K562 (cell line): ENCODE measurements around the gene GET3. TPM values are rescaled to one million over a fixed set of nuclear protein-coding genes. Genes with fewer than 3 reads are reported as not detected.

Experiments used
- ATAC-seq: fragments of 200-7000 bp; cut with Tn5 transposase; 3 replicates; pipeline ENCODE4 v1.9.1; 2020; ENCODE audit warnings: moderate library complexity
- BruUV-seq: library from RNA; stranded (reverse); fragments of 400-500 nt; replicated peaks from 2 replicates; lab custom pipeline; 2021; lab: Mats Ljungman, UMichigan
- CTCF ChIA-PET: fragments of 300-600 bp; formaldehyde crosslinking; extraction: SDS; loops from one replicate; lab custom pipeline; 2021; ENCODE audit warnings: low intra/inter-chr PET ratio; lab: Yijun Ruan, JAX
- POLR2A ChIA-PET: fragments of 300-600, 350-650 bp; sonication (Branson Sonifier 250); formaldehyde crosslinking; extraction: SDS; loops from one replicate; lab custom pipeline; 2021; ENCODE audit warnings: antibody characterized with exemption, inconsistent platforms; lab: Yijun Ruan, JAX
- DNase-seq, 4 experiments: peaks; one replicate each; pipeline versions ENCODE4 v3.0.0 to v3.0.0-alpha.2; 2011 to 2018; ENCODE audit warnings: low spot score in 3 of 4, mixed read lengths in 3 of 4; ENCODE audit errors: extremely low read depth in 1 of 4
- FAIRE-seq: peaks from 2 replicates; lab custom pipeline; 2011; peaks lifted over from hg19 to GRCh38; lab: Jason Lieb, UNC
- H2AFZ ChIP-seq: 2 replicates; pipeline ENCODE4 v1.6.0; 2011; ENCODE audit warnings: low read depth, low read length, control low read depth, inconsistent platforms
- H3K27ac ChIP-seq: fragments of 200-600 bp; 3 replicates; pipeline ENCODE4 v1.8.0; 2011; ENCODE audit warnings: low read depth, mild to moderate bottlenecking, control low read depth, inconsistent platforms, low read length, moderate library complexity, mixed read lengths; ENCODE audit errors: extremely low read depth
- H3K27me3 ChIP-seq, 2 experiments: fragments of 300-600 bp in 1 of 2; 2 replicates in 1 of 2; 3 replicates in 1 of 2; pipeline versions ENCODE4 v1.6.0 to v1.8.0; 2011; ENCODE audit warnings: inconsistent platforms in 2 of 2, low read length in 2 of 2, mild to moderate bottlenecking in 1 of 2, mixed read lengths in 1 of 2, moderate library complexity in 1 of 2; ENCODE audit not compliant: control insufficient read depth in 2 of 2, insufficient read depth in 2 of 2
- H3K36me3 ChIP-seq: fragments of 300-600 bp; 3 replicates; pipeline ENCODE4 v1.8.0; 2011; ENCODE audit warnings: mild to moderate bottlenecking, low read length, inconsistent platforms; ENCODE audit not compliant: control insufficient read depth, insufficient read depth
- H3K4me1 ChIP-seq, 2 experiments: fragments of 200-600 bp in 1 of 2; replicated peaks in 1 of 2; 2 replicates in 1 of 2; 3 replicates in 1 of 2; pipeline versions ENCODE4 v1.5.1 to v1.8.0; 2011; ENCODE audit warnings: inconsistent platforms in 2 of 2, low read length in 2 of 2, mild to moderate bottlenecking in 1 of 2, mixed read lengths in 1 of 2, moderate library complexity in 1 of 2; ENCODE audit not compliant: control insufficient read depth in 2 of 2, insufficient read depth in 2 of 2
- H3K4me2 ChIP-seq: 2 replicates; pipeline ENCODE4 v1.6.1; 2011; ENCODE audit warnings: low read length, control low read depth, inconsistent platforms, mixed read lengths; ENCODE audit not compliant: insufficient read depth
- H3K4me3 ChIP-seq: fragments of 200-600 bp; sonication (generic), shearing (Covaris generic); 2 replicates; pipeline ENCODE4 v1.5.1; 2016; ENCODE audit warnings: control low read depth, inconsistent platforms
- H3K79me2 ChIP-seq: fragments of 200-600 bp; 3 replicates; pipeline ENCODE4 v1.8.0; 2011; ENCODE audit warnings: low read length, inconsistent platforms; ENCODE audit not compliant: control insufficient read depth, insufficient read depth
- H3K9ac ChIP-seq, 2 experiments: 2 replicates each; pipeline versions ENCODE4 v1.6.0 to v1.6.1; 2011; ENCODE audit warnings: low read depth in 2 of 2, low read length in 2 of 2, control low read depth in 1 of 2, inconsistent platforms in 1 of 2, mild to moderate bottlenecking in 1 of 2, mixed read lengths in 1 of 2; ENCODE audit not compliant: insufficient read depth in 1 of 2
- H3K9me1 ChIP-seq: one replicate; pipeline ENCODE4 v1.6.0; 2011; ENCODE audit warnings: inconsistent platforms, mild to moderate bottlenecking, low read length, moderate library complexity; ENCODE audit not compliant: control insufficient read depth, insufficient read depth
- H3K9me3 ChIP-seq: replicated peaks from 2 replicates; pipeline ENCODE4 v1.5.1; 2011; ENCODE audit warnings: low read depth, low read length, inconsistent platforms; ENCODE audit not compliant: control insufficient read depth, insufficient read depth
- H4K20me1 ChIP-seq: replicated peaks from 2 replicates; pipeline ENCODE4 v1.6.1; 2011; ENCODE audit warnings: low read length, inconsistent platforms, mixed read lengths; ENCODE audit not compliant: control insufficient read depth, insufficient read depth
- EGR1 ChIP-seq: fragments of 450-650 bp; conservative IDR thresholded peaks from 2 replicates; pipeline ENCODE4 v1.6.1; 2017; ENCODE audit warnings: mild to moderate bottlenecking
- MBD1 ChIP-seq: fragments of 250-450 bp; sonication (Bioruptor Pico); IDR thresholded peaks from 2 replicates; pipeline ENCODE4 v1.8.0; 2022; ENCODE audit warnings: inconsistent platforms
- MEIS2 ChIP-seq: fragments of 450-650 bp; IDR thresholded peaks from 2 replicates; pipeline ENCODE4 v1.6.1; 2014; ENCODE audit warnings: mild to moderate bottlenecking; ENCODE audit not compliant: partially characterized antibody
- MTF1 ChIP-seq: fragments of 250-450 bp; sonication (Bioruptor Pico); IDR thresholded peaks from 2 replicates; pipeline ENCODE4 v1.9.0; 2021; ENCODE audit warnings: moderate library complexity, mild to moderate bottlenecking, inconsistent platforms, borderline replicate concordance
- NCOR1 ChIP-seq: fragments of 450-650 bp; IDR thresholded peaks from 2 replicates; pipeline ENCODE4 v1.6.1; 2016; ENCODE audit warnings: mild to moderate bottlenecking, moderate library complexity
- SMAD2 ChIP-seq: fragments of 150-350 bp; IDR thresholded peaks from 2 replicates; pipeline ENCODE4 v1.6.1; 2014; ENCODE audit warnings: low read depth, mild to moderate bottlenecking, low read length
- TCF15 ChIP-seq: fragments of 250-450 bp; sonication (Bioruptor Pico); IDR thresholded peaks from 2 replicates; pipeline ENCODE4 v1.8.0; 2022; ENCODE audit warnings: moderate library complexity, mild to moderate bottlenecking, inconsistent platforms
- ZFX ChIP-seq: sonication (generic); formaldehyde crosslinking; IDR thresholded peaks from 2 replicates; pipeline ENCODE4 v1.8.0; 2022; ENCODE audit warnings: mild to moderate bottlenecking, missing genetic modification reagents, moderate library complexity
- ZSCAN29 ChIP-seq: fragments of 450-650 bp; IDR thresholded peaks from 2 replicates; pipeline ENCODE4 v1.6.1; 2017
- WGBS: fragments of 100-300 bp; shearing (Covaris generic); methylation state at CpG from one replicate; pipeline ENCODE4 v1.1.6; 2016; ENCODE audit warnings: low coverage, mixed read lengths; ENCODE audit not compliant: insufficient coverage; ENCODE audit errors: missing lambda C conversion rate; 5-methylcytosine and 5-hydroxymethylcytosine counted together
- in situ Hi-C: fragments of 300-500 bp; cut with MboI; formaldehyde crosslinking; loops from 4 replicates; pipeline ENCODE4 v1.15.0; 2018; ENCODE audit warnings: inconsistent platforms, mixed read lengths
- intact Hi-C: fragments of 100-400 bp; cut with micrococcal nuclease; formaldehyde crosslinking; loops from 2 replicates; pipeline ENCODE4 v1.14.2; 2022
- polyA plus RNA-seq, 8 experiments: library from polyadenylated mRNA; depleted of rRNA in 4 of 8; stranded (reverse) in 5 of 8; unstranded in 3 of 8; fragments of >200 nt; fragmentation: Nextera tagmentation in 2 of 8; fragmentation: Illumina TruSeq in 1 of 8; extraction: Ambion mirVana in 2 of 8; extraction: Trizol in 1 of 8; gene quantifications; 2 replicates each; pipeline versions ENCODE4 v1.2.1 to v1.2.3, GENCODE V29; 2011 to 2014; ENCODE audit warnings: inconsistent platforms in 1 of 8, missing spikeins in 1 of 8
- total RNA-seq, 7 experiments: library from RNA; depleted of rRNA in 6 of 7; stranded (reverse); fragments of >200 nt in 6 of 7; fragmentation: Illumina TruSeq in 2 of 7; extraction: Trizol in 2 of 7; gene quantifications; 2 replicates each; pipeline versions ENCODE4 v1.2.1 to v1.2.3, GENCODE V29; 2011 to 2021; ENCODE audit warnings: low replicate concordance in 1 of 7
- TF ChIP-seq, protein P1 (sequence below): sonication (generic); formaldehyde crosslinking; IDR thresholded peaks from 2 replicates; pipeline ENCODE4 v1.8.1; 2023; ENCODE audit warnings: missing genetic modification reagents, mild to moderate bottlenecking, borderline replicate concordance
- TF ChIP-seq, protein P2 (sequence below): sonication (generic); formaldehyde crosslinking; IDR thresholded peaks from 2 replicates; pipeline ENCODE4 v1.8.0; 2023; ENCODE audit warnings: mild to moderate bottlenecking, missing genetic modification reagents

Gene GET3
- total and polyA plus RNA-seq, 9 of the 15 experiments (the other 6 are each of a cell fraction or from before 2014, with no cell fraction given): 8.3 to 83.5 (median 51.8) TPM

GRCh38 chr19:12783849-12784393 lies 46.6 kb downstream of the GET3 start:
- ATAC-seq (peak; percentile 12), FAIRE-seq (no peak), DNase-seq (peak in 3 of 4 experiments; percentile 38 to 68 (median 38))
- Histone ChIP-seq H3K4me2 (peak overlapping the region; percentile 95), H4K20me1 (no peaks in the 10 kb centered on the region), H3K79me2 (peaks cover 3% of the 10 kb centered on the region; the same call in 1 of the 3 replicates), H3K27ac (peak overlapping the region; percentile 97), H3K9me1 (no peaks in the 10 kb centered on the region), H2AFZ (peak overlapping the region; percentile 82), H3K27me3 (no peaks in the 10 kb centered on the region), H3K4me3 (no peak overlapping the region; the same call in 1 of the 2 replicates), H3K9me3 (no peaks in the 10 kb centered on the region), H3K9ac (peak overlapping the region; percentile 73 to 89), H3K4me1 (peaks cover 69 to 72% of the 10 kb centered on the region in 2 experiments), H3K36me3 (no peaks in the 10 kb centered on the region)
- intact Hi-C loops: no loop called here
- 2% methylated on average over 13 of the region's 19 CpGs for WGBS
- in situ Hi-C loops: no loop called here
- POLR2A ChIA-PET: no interaction called here
- BruUV-seq: no TSS peak
- CTCF ChIA-PET: interaction anchor here (0.6 kb wide), 1 partner anchor 178 kb away, joined by 4 read pairs; no protein-coding TSS in a partner anchor
- TF ChIP-seq TCF15 (no peak), MEIS2 (no peak), ZFX (peak; percentile 40; the same call in 1 of the 2 replicates), NCOR1 (peak; percentile 51), MTF1 (CRISPR knock-in tag) (no peak), SMAD2 (no peak), EGR1 (peak; percentile 68), MBD1 (CRISPR knock-in tag) (no peak), ZSCAN29 (0 out of 2 replicates have a peak, but pooled peaks have one; percentile 37)
- TF ChIP-seq, protein P1, sequence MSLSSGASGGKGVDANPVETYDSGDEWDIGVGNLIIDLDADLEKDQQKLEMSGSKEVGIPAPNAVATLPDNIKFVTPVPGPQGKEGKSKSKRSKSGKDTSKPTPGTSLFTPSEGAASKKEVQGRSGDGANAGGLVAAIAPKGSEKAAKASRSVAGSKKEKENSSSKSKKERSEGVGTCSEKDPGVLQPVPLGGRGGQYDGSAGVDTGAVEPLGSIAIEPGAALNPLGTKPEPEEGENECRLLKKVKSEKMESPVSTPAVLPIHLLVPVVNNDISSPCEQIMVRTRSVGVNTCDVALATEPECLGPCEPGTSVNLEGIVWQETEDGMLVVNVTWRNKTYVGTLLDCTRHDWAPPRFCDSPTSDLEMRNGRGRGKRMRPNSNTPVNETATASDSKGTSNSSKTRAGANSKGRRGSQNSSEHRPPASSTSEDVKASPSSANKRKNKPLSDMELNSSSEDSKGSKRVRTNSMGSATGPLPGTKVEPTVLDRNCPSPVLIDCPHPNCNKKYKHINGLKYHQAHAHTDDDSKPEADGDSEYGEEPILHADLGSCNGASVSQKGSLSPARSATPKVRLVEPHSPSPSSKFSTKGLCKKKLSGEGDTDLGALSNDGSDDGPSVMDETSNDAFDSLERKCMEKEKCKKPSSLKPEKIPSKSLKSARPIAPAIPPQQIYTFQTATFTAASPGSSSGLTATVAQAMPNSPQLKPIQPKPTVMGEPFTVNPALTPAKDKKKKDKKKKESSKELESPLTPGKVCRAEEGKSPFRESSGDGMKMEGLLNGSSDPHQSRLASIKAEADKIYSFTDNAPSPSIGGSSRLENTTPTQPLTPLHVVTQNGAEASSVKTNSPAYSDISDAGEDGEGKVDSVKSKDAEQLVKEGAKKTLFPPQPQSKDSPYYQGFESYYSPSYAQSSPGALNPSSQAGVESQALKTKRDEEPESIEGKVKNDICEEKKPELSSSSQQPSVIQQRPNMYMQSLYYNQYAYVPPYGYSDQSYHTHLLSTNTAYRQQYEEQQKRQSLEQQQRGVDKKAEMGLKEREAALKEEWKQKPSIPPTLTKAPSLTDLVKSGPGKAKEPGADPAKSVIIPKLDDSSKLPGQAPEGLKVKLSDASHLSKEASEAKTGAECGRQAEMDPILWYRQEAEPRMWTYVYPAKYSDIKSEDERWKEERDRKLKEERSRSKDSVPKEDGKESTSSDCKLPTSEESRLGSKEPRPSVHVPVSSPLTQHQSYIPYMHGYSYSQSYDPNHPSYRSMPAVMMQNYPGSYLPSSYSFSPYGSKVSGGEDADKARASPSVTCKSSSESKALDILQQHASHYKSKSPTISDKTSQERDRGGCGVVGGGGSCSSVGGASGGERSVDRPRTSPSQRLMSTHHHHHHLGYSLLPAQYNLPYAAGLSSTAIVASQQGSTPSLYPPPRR (CRISPR knock-in tag): no peak
- TF ChIP-seq, protein P2, sequence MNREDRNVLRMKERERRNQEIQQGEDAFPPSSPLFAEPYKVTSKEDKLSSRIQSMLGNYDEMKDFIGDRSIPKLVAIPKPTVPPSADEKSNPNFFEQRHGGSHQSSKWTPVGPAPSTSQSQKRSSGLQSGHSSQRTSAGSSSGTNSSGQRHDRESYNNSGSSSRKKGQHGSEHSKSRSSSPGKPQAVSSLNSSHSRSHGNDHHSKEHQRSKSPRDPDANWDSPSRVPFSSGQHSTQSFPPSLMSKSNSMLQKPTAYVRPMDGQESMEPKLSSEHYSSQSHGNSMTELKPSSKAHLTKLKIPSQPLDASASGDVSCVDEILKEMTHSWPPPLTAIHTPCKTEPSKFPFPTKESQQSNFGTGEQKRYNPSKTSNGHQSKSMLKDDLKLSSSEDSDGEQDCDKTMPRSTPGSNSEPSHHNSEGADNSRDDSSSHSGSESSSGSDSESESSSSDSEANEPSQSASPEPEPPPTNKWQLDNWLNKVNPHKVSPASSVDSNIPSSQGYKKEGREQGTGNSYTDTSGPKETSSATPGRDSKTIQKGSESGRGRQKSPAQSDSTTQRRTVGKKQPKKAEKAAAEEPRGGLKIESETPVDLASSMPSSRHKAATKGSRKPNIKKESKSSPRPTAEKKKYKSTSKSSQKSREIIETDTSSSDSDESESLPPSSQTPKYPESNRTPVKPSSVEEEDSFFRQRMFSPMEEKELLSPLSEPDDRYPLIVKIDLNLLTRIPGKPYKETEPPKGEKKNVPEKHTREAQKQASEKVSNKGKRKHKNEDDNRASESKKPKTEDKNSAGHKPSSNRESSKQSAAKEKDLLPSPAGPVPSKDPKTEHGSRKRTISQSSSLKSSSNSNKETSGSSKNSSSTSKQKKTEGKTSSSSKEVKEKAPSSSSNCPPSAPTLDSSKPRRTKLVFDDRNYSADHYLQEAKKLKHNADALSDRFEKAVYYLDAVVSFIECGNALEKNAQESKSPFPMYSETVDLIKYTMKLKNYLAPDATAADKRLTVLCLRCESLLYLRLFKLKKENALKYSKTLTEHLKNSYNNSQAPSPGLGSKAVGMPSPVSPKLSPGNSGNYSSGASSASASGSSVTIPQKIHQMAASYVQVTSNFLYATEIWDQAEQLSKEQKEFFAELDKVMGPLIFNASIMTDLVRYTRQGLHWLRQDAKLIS (CRISPR knock-in tag): no peak
